Endothelial cell of umbilical vein (primary cell): ENCODE data around the gene PRMT7. TPM values are rescaled to one million over a fixed set of nuclear protein-coding genes. Genes with fewer than 3 reads are reported as not detected.

Source experiments
- BruUV-seq: library from RNA; stranded (reverse); fragments of 400-500 nt; replicated peaks from 2 replicates; lab custom pipeline; 2021; lab: Mats Ljungman, UMichigan
- CTCF ChIA-PET: fragments of 300-600, 350-600 bp; sonication (Branson Sonifier 250); formaldehyde crosslinking; loops from one replicate; lab custom pipeline; 2021; ENCODE audit warnings: antibody characterized with exemption, inconsistent platforms; lab: Charles Lee
- POLR2A ChIA-PET: fragments of 300-600, 350-600 bp; sonication (Branson Sonifier 250); formaldehyde crosslinking; loops from one replicate; lab custom pipeline; 2021; ENCODE audit warnings: antibody characterized with exemption, inconsistent platforms; lab: Charles Lee
- DNase-seq: peaks from one replicate; pipeline ENCODE4 v3.0.0-alpha.2; 2011; ENCODE audit warnings: low read depth, low spot score
- FAIRE-seq: peaks from 2 replicates; lab custom pipeline; 2011; peaks lifted over from hg19 to GRCh38; lab: Jason Lieb, UNC
- H2AFZ ChIP-seq: 2 replicates; pipeline ENCODE4 v1.6.0; 2012; ENCODE audit warnings: low read depth, low read length, control low read depth, inconsistent platforms
- H3K27ac ChIP-seq: 2 replicates; pipeline ENCODE4 v1.5.1; 2011; ENCODE audit warnings: low read depth, mild to moderate bottlenecking, control low read depth, low read length, moderate library complexity; ENCODE audit not compliant: insufficient read depth
- H3K27me3 ChIP-seq, 2 experiments: 2 replicates each; pipeline versions ENCODE4 v1.6.0 to v1.6.1; 2011; ENCODE audit warnings: low read length in 2 of 2, mixed read lengths in 1 of 2; ENCODE audit not compliant: control insufficient read depth in 2 of 2, insufficient read depth in 2 of 2
- H3K36me3 ChIP-seq, 2 experiments: 2 replicates in 1 of 2; 3 replicates in 1 of 2; pipeline ENCODE4 v1.5.1; 2011; ENCODE audit warnings: low read length in 2 of 2, mild to moderate bottlenecking in 1 of 2, moderate library complexity in 1 of 2; ENCODE audit not compliant: control insufficient read depth in 2 of 2, insufficient read depth in 2 of 2; ENCODE audit errors: extremely low read depth in 1 of 2
- H3K4me1 ChIP-seq: 3 replicates; pipeline ENCODE4 v1.5.1; 2011; ENCODE audit warnings: mild to moderate bottlenecking, low read length; ENCODE audit not compliant: control insufficient read depth, insufficient read depth; ENCODE audit errors: extremely low read depth
- H3K4me2 ChIP-seq: 2 replicates; pipeline ENCODE4 v1.6.1; 2011; ENCODE audit warnings: low read length, control low read depth, mixed read lengths; ENCODE audit not compliant: insufficient read depth
- H3K4me3 ChIP-seq, 3 experiments: fragments of 200-600 bp in 1 of 3; sonication (generic), shearing (Covaris generic) in 1 of 3; replicated peaks in 1 of 3; 2 replicates each; pipeline ENCODE4 v1.5.1; 2011 to 2016; ENCODE audit warnings: control low read depth in 3 of 3, low read length in 3 of 3, mild to moderate bottlenecking in 2 of 3, inconsistent platforms in 1 of 3, low read depth in 1 of 3, moderate library complexity in 1 of 3; ENCODE audit not compliant: insufficient read depth in 1 of 3
- H3K79me2 ChIP-seq: 2 replicates; pipeline ENCODE4 v1.6.0; 2012; ENCODE audit warnings: low read length, inconsistent platforms; ENCODE audit not compliant: control insufficient read depth, insufficient read depth
- H3K9ac ChIP-seq: replicated peaks from 2 replicates; pipeline ENCODE3; 2011; ENCODE audit warnings: low read length, control low read depth; ENCODE audit not compliant: insufficient read depth; ENCODE audit errors: extremely low read depth
- H3K9me1 ChIP-seq: replicated peaks from 3 replicates; pipeline ENCODE4 v1.6.0; 2011; ENCODE audit warnings: mild to moderate bottlenecking, low read length; ENCODE audit not compliant: control insufficient read depth, insufficient read depth; ENCODE audit errors: extremely low read depth
- H3K9me3 ChIP-seq: replicated peaks from 2 replicates; pipeline ENCODE4 v1.5.1; 2012; ENCODE audit warnings: low read length, inconsistent platforms; ENCODE audit not compliant: control insufficient read depth, insufficient read depth
- H4K20me1 ChIP-seq: replicated peaks from 2 replicates; pipeline ENCODE3; 2011; ENCODE audit warnings: mild to moderate bottlenecking, low read length; ENCODE audit not compliant: control insufficient read depth, insufficient read depth; ENCODE audit errors: extremely low read depth
- EZH2 ChIP-seq: IDR thresholded peaks from 2 replicates; pipeline ENCODE4 v1.6.1; 2012; ENCODE audit warnings: borderline replicate concordance, low read depth, mild to moderate bottlenecking, moderate library complexity, low read length, inconsistent platforms; ENCODE audit not compliant: severe bottlenecking
- FOS ChIP-seq: IDR thresholded peaks from 2 replicates; pipeline ENCODE4 v1.6.1; 2011; ENCODE audit warnings: mild to moderate bottlenecking, low read length, moderate library complexity, borderline replicate concordance; ENCODE audit not compliant: insufficient read depth
- GATA2 ChIP-seq: IDR thresholded peaks from 2 replicates; pipeline ENCODE4 v1.7.0; 2011; ENCODE audit warnings: low read depth, mild to moderate bottlenecking, moderate library complexity, mixed read lengths, low read length; ENCODE audit not compliant: insufficient read length, insufficient read depth
- JUN ChIP-seq: IDR thresholded peaks from 2 replicates; pipeline ENCODE4 v1.6.1; 2011; ENCODE audit warnings: borderline replicate concordance, low read depth; ENCODE audit not compliant: insufficient read length, insufficient read depth
- MYC ChIP-seq: IDR thresholded peaks from one replicate; pipeline ENCODE4 v1.6.1; 2011; ENCODE audit warnings: mild to moderate bottlenecking, low read depth, low read length
- POLR2A ChIP-seq: IDR thresholded peaks from 2 replicates; pipeline ENCODE4 v1.6.1; 2012; ENCODE audit warnings: low read depth, mild to moderate bottlenecking, control low read depth, low read length
- POLR2AphosphoS5 ChIP-seq: IDR thresholded peaks from 2 replicates; pipeline ENCODE4 v1.6.1; 2012; ENCODE audit warnings: low read depth, mild to moderate bottlenecking, control low read depth, low read length, moderate library complexity; ENCODE audit not compliant: insufficient read depth
- dilution Hi-C: fragments of 300-500 bp; cut with MboI; formaldehyde crosslinking; loops from one replicate; pipeline ENCODE4 v1.15.0; 2019; ENCODE audit warnings: low sequenced_read_pairs; ENCODE audit not compliant: extremely low pct_ligation_motif_present
- intact Hi-C: fragments of 100-400 bp; cut with micrococcal nuclease; formaldehyde crosslinking; loops from one replicate; pipeline ENCODE4 v1.10.0; 2022
- polyA plus RNA-seq, 4 experiments: library from polyadenylated mRNA; depleted of rRNA in 3 of 4; stranded (reverse) in 3 of 4; unstranded in 1 of 4; fragments of >200 nt; gene quantifications; 2 replicates each; pipeline versions ENCODE4 v1.2.1 to v1.2.3, GENCODE V29; 2011 to 2012; ENCODE audit warnings: missing spikeins in 1 of 4
- total RNA-seq: library from RNA; stranded (reverse); gene quantifications from 2 replicates; pipeline ENCODE4 v1.2.3, GENCODE V29; 2021
- TF ChIP-seq, protein P1 (sequence below): IDR thresholded peaks from 2 replicates; pipeline ENCODE4 v1.6.1; 2011; ENCODE audit not compliant: insufficient read depth, insufficient read length
- TF ChIP-seq, protein P2 (sequence below), 2 donors: IDR thresholded peaks; 1 replicate in 1 of 2; 2 replicates in 1 of 2; pipeline ENCODE4 v1.5.1; 2011; ENCODE audit warnings: low read length in 2 of 2, mild to moderate bottlenecking in 2 of 2, moderate library complexity in 2 of 2, control low read depth in 1 of 2, inconsistent platforms in 1 of 2, low read depth in 1 of 2; ENCODE audit not compliant: insufficient read depth in 1 of 2; ENCODE audit errors: extremely low read depth in 1 of 2

Gene PRMT7
- total and polyA plus RNA-seq, 2 donors (not counting 3 experiments of a cell fraction or from before 2014, with no cell fraction given): 43.4 to 57.9 TPM

DNA sequence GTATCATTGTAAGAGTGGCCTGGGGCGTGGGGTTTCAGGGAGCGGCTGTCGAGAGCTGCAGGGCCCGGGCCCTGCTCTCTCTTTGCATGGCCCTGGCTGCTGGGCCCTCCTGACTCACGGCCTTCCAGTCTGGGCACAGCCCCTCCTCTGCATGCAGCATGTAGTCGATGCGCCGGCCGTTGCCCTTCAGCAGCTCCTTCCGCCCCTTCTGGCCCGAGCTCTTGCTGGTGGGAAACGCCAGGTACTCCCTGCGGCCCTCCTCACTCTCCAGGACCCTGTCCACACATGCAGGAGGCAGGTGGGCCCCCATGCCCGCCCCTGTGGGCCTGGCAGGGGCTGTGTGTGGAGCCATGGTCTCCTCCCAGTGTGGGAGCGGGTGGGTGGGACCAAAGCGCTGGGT is 50.7 kb downstream of the PRMT7 start:
- Histone ChIP-seq H3K9ac (no peak overlapping the region), H3K27me3 (no peaks in the 10 kb centered on the region), H3K27ac (no peak overlapping the region), H3K4me1 (no peaks in the 10 kb centered on the region), H3K4me2 (no peak overlapping the region), H3K9me1 (no peaks in the 10 kb centered on the region), H3K36me3 (peaks cover 0 to 15% of the 10 kb centered on the region in 2 experiments), H3K79me2 (no peaks in the 10 kb centered on the region), H2AFZ (no peak overlapping the region), H3K9me3 (no peaks in the 10 kb centered on the region), H4K20me1 (no peaks in the 10 kb centered on the region), H3K4me3 (no peak overlapping the region)
- POLR2A ChIA-PET: no interaction called here
- dilution Hi-C loops (no loop called here), intact Hi-C loops (no loop called here)
- TF ChIP-seq EZH2 (no peak), FOS (no peak), MYC (no peak)
- no peak for FAIRE-seq
- no peak for DNase-seq
- CTCF ChIA-PET: interaction anchor here (1.4 to 1.8 kb wide), 2 partner anchors 35 to 100 kb away, joined by 5 read pairs; no protein-coding TSS in a partner anchor
- BruUV-seq: no TSS peak

DNA sequence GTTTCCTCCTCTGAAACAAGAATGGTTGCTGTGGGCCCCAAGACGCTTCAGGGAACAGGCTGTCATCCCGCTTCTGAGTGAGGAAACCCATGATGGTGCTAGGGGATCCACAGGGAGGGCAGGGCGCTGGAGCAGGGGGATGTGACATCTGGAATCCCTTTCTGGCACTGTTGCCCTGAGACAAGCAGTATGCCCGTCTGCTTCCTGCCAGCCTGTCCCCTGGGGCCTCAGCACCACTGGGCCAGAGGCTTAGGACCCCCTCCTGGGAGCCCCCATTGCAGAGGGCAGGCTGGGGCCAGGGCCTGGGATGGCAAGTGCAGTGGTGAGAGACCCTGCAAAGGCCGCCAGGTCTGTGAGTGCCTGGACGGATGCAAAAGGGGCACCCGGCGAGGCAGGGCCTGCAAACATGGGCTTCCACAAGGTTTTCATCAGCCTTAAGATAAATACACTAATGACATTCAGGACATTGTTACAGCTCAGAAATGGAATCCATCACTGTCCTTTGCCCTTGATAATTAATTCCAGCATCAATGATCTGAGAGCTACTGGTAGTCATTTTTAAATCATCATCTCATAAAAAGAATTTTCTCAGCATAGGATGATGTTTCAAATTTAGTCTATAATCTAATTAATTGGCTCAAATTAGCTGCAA is 51.6 kb downstream of the PRMT7 start:
- H3K79me2 ChIP-seq: no peaks in the 10 kb centered on the region
- H2AFZ ChIP-seq: no peak overlapping the region
- H3K27ac ChIP-seq: no peak overlapping the region
- intact Hi-C loops: no loop called here
- BruUV-seq: no TSS peak
- H4K20me1 ChIP-seq: no peaks in the 10 kb centered on the region
- TF ChIP-seq MYC: no peak
- no peak for TF ChIP-seq FOS
- TF ChIP-seq EZH2: no peak
- TF ChIP-seq POLR2AphosphoS5: no peak
- TF ChIP-seq GATA2: no peak
- TF ChIP-seq, protein P1, sequence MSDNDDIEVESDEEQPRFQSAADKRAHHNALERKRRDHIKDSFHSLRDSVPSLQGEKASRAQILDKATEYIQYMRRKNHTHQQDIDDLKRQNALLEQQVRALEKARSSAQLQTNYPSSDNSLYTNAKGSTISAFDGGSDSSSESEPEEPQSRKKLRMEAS: no peak
- TF ChIP-seq JUN: no peak
- TF ChIP-seq POLR2A: no peak
- TF ChIP-seq, protein P2, sequence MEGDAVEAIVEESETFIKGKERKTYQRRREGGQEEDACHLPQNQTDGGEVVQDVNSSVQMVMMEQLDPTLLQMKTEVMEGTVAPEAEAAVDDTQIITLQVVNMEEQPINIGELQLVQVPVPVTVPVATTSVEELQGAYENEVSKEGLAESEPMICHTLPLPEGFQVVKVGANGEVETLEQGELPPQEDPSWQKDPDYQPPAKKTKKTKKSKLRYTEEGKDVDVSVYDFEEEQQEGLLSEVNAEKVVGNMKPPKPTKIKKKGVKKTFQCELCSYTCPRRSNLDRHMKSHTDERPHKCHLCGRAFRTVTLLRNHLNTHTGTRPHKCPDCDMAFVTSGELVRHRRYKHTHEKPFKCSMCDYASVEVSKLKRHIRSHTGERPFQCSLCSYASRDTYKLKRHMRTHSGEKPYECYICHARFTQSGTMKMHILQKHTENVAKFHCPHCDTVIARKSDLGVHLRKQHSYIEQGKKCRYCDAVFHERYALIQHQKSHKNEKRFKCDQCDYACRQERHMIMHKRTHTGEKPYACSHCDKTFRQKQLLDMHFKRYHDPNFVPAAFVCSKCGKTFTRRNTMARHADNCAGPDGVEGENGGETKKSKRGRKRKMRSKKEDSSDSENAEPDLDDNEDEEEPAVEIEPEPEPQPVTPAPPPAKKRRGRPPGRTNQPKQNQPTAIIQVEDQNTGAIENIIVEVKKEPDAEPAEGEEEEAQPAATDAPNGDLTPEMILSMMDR (IDR thresholded peaks at IDR 0.05; ENCODE audit: extremely low read depth in 1 of 2, insufficient read depth in 1 of 2, low read depth in 1 of 2, low read length in 2 of 2): no peak
- DNase-seq (no peak), FAIRE-seq (no peak)
- dilution Hi-C loops: no loop called here
- ChIA-PET CTCF (interaction anchor here (0.6 to 1.8 kb wide), 3 partner anchors 10 to 34 kb away, joined by 3 to 5 read pairs (median 3); no protein-coding TSS in a partner anchor), POLR2A (no interaction called here)
- H3K9me1 ChIP-seq: no peaks in the 10 kb centered on the region
- H3K4me2 ChIP-seq: no peak overlapping the region
- H3K9me3 ChIP-seq: no peaks in the 10 kb centered on the region
- no peaks in the 10 kb centered on the region for H3K4me1 ChIP-seq
- no peak overlapping the region for H3K9ac ChIP-seq
- no peaks in the 10 kb centered on the region for H3K27me3 ChIP-seq
- H3K4me3 ChIP-seq: no peak overlapping the region
- peaks cover 0 to 9% of the 10 kb centered on the region in 2 experiments for H3K36me3 ChIP-seq
